ENCODE measurements around the gene GPSM1.
A peak's percentile ranks its signal among the peaks of the same experiment; 100 is the strongest.

GPSM1 gene, protein sequence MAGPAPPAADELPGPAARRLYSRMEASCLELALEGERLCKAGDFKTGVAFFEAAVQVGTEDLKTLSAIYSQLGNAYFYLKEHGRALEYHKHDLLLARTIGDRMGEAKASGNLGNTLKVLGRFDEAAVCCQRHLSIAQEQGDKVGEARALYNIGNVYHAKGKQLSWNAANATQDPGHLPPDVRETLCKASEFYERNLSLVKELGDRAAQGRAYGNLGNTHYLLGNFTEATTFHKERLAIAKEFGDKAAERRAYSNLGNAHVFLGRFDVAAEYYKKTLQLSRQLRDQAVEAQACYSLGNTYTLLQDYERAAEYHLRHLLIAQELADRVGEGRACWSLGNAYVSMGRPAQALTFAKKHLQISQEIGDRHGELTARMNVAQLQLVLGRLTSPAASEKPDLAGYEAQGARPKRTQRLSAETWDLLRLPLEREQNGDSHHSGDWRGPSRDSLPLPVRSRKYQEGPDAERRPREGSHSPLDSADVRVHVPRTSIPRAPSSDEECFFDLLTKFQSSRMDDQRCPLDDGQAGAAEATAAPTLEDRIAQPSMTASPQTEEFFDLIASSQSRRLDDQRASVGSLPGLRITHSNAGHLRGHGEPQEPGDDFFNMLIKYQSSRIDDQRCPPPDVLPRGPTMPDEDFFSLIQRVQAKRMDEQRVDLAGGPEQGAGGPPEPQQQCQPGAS

DNA sequence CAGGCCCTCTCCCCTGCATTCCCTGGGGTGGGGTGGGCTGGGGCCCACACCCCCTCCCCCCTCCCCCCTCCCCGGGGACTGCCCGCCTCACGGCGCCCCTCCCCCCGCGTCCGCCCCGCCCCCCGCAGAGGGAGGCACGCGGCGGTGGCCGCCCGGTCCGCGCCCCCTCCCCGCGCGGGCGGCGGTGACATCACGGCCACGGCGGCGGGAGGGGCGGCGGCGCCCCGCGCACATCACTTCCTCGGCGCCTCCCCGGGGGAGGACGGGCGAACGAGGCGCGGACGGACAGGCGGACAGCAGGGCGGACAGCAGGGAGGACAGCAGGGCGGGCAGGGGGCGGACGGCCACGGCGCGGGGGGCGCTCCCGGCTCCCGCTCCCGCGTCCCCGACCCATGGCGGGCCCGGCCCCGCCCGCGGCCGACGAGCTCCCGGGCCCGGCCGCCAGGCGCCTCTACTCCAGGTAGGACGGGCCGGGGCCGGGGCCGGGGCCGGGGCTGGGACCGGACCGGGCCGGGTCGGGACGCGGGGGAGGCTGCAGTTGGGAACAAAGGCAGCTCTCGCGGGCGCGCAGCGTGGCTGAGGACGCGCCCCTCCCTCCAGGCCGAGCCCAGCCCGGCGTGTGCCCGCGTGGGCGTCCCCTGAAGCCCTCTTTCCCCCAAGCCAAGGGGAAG is at the start of gene GPSM1:
Gene GPSM1 (plus strand): TSS at position 236 of the 671 bp plus-strand sequence. CDS start 157 bp downstream, at position 393.
- DNase-seq (ENCODE audit: extremely low read depth in 1 of 2, low read depth in 1 of 2) = no peak

DNA sequence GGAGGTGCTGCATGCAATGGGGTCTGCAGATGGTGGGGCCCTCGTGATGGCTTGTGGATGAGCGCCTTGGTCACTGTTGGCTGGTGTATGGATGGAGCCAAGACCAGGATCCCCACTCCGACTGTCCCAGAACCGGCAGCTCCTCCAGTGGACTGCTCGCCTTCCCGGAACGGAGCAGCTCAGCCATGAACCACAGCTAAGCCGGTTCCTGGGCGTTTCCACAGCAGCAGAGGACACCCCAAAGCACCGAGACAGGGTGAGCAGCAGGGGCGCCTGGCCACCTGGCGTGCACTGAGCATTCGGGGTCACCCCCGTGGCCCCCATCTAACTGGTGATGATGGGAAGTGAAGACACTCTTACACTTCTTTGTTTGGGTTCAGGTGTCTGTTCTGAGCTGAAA is 49.6 kb upstream of the GPSM1 start:
- no peak for DNase-seq (ENCODE audit: extremely low read depth in 1 of 2, low read depth in 1 of 2)

DNA sequence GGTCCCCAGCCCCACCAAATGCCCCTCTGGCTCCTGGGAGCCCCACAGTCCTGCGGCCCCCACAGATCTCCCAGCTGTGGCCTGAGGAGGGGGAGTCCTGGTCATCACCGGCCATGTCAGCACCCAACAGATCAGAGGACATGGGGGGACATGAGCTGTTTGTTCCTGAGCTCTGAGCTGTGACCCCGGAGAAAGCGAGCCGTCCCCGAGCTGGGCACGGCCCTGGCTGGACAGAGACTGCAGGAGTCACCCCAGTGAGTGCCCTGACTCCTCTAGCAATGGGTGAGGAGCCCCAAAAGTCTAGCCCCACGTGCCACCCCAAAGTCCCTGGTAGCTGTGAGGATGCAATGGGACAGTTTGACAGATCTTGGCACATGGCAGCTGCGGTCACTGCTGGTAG is 49.1 kb upstream of the GPSM1 start:
- DNase-seq (ENCODE audit: extremely low read depth in 1 of 2, low read depth in 1 of 2) = no peak

DNA sequence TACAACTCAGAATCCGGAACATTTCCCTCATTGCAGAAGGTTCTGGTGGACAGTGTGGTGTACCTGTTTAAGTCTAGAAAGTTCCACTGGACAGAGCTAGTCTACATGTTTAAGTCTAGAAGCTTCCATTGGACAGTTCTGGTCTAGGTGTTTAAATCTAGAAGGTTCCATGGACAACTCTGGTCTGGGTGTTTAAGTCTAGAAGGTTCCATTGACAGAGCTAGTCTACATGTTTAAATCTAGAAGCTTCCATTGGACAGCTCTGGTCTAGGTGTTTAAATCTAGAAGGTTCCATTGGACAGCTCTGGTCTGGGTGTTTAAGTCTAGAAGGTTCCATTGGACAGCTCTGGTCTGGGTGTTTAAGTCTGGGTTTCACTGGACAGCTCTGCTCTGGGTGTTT is 48.4 kb upstream of the GPSM1 start:
- no peak for DNase-seq (ENCODE audit: extremely low read depth in 1 of 2, low read depth in 1 of 2)

DNA sequence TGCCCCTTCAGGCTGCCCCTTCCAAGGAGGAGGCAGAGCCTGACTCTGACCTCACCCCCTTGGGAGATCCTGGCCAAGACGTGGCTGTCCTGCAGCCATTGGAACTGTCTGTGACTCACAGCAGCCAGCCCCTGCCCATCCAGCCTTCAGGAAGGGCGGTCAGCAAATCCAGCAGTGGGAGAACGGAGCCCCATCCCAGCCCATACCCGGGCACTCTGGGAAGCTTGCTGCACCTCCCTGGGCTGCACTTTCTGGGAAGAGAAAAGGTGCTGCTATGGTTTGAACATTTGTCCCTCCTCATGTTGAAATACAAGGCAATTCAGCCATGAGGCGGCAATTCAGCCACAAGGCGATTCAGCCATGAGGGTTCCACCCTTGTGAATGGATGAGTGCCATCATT is 47.9 kb upstream of the GPSM1 start:
- no peak for DNase-seq (ENCODE audit: extremely low read depth in 1 of 2, low read depth in 1 of 2)

DNA sequence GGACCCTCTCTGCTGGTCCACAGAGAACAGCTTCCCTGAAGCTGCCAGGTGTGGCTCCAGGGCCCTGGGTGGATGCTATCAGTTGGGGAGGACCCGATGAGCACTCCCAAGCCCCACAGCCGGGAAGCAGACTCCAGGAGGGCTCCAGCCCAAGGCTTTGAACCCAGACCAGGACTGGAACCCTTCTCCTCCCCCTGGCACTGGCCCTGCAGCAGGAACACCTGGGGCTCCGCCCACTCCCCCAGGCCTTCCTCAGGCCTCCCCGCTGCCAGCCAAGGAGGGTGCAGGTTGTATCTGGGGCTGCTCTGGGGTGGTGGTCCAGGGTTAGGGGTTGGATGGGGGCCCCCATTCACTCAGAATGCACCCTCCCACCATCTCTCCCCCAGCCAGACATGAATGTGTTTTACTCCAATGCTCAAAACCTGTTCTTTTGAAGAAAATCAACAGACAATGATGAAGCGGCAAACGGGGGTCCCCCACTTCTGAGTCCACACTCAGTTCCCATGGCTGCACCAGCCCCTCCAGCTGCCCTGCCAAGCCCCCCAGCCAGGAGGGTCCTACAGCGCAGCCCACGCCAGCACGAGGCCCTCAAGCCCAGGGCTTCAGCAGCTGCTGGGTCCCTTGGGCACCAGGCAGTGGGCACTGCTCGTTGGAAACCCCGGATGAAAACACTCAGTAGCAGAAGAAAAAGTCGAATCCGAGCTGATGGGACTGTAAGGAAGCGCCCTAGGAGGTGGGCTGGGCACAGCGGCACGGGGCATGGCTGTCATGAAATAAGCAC is 46.6 kb upstream of the GPSM1 start:
- no peak for DNase-seq (ENCODE audit: extremely low read depth in 1 of 2, low read depth in 1 of 2)

DNA sequence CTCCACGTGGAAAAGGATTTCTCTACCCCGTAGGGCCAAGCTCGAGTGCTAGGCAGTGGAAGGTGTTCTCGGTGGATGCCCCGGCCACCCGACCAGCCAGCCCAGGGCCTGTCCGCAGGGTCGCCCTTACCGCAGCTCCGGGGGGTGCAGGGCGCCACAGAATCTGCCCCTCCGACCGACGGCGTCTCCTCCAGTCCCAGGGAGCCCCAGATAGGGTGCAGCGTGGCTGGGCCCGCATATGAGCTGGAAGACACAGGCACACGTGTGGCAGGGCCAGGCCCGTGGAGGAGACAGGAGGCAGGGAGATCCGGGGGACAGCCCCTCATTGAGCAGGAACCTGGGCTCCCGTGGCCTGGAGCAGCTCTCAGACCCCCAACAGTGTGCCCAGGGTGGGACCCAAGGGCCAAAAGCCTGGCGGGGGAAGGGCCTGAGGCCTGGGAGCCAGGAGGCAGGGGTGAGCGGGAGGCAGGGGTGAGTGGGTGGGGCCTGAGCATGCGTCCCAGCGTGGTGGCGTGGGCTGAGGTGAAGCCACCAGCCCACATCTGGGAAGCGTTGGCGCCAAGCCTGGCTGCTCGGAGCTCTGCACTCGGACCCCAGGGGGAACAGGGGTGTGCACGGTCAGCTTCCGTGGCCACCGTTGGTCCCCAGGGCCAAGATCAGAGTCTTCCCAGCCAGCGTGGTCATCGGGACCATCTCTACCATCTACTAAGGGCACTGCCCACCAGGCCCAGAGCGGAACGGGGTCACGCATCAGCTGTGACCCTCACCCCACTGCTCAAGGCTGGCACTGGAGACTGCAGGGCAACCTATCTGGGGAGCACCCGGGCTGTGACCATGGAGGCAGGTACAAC is 45.7 kb upstream of the GPSM1 start:
- no peak for DNase-seq (ENCODE audit: extremely low read depth in 1 of 2, low read depth in 1 of 2)

DNA sequence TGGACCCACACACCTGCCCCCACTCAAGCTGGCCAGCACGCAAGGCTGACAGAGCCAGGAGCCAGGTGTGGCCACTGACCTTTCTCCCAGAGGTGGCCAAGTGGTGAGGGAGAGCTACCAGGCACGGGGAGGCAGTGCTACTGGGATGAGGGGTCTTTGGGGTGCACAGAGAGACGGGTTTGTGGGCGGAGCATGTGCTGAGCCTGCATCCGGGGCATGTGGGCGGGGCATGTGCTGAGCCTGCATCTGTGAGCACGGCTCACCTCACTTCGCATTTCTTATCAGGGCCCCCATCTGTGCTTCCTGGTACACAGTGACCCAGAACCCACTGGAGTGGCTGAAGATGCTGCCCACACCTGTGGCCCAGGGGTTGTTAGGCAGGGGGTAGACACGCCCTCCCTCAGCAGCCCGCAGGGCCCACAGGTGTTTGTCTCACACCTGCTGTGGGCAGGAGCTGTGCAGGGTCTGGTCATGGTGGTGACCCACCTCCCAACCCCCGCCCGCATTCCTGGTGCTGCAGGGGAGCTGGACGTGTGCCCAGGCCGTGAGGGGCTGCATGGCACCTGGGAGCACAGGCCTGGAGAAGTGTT is 45.0 kb upstream of the GPSM1 start:
- DNase-seq (ENCODE audit: extremely low read depth in 1 of 2, low read depth in 1 of 2) = no peak

- DNase-seq (ENCODE audit: extremely low read depth in 1 of 2, low read depth in 1 of 2) = peak; percentile 41 to 50
Observed at GRCh38 chr9:136283291-136284235, 43.8 kb upstream of the GPSM1 start.

DNA sequence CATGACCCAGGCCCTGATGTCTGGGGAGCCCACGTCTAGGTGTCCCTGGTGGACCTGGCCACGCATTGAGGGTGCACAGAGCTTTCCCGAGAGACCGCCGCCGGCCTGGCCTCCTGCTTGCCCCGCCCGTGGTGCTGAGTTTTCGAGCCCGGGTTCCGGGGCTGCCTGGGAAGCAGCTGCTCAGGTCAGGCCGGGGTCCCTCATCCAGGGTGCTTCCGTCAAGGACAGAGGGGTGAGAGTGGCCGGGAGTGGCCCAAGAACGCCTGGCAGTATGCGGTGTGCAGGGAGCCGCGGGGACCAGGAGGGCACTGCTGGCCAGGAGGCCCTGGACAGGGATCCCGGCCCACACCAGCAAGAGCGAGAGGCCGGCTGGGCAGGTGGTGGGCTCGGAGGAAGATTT is 43.0 kb upstream of the GPSM1 start:
- no peak for DNase-seq (ENCODE audit: extremely low read depth in 1 of 2, low read depth in 1 of 2)

GRCh38 chr9:136284951-136285350 is 42.4 kb upstream of the GPSM1 start:
- DNase-seq (ENCODE audit: extremely low read depth in 1 of 2, low read depth in 1 of 2) = no peak

DNA sequence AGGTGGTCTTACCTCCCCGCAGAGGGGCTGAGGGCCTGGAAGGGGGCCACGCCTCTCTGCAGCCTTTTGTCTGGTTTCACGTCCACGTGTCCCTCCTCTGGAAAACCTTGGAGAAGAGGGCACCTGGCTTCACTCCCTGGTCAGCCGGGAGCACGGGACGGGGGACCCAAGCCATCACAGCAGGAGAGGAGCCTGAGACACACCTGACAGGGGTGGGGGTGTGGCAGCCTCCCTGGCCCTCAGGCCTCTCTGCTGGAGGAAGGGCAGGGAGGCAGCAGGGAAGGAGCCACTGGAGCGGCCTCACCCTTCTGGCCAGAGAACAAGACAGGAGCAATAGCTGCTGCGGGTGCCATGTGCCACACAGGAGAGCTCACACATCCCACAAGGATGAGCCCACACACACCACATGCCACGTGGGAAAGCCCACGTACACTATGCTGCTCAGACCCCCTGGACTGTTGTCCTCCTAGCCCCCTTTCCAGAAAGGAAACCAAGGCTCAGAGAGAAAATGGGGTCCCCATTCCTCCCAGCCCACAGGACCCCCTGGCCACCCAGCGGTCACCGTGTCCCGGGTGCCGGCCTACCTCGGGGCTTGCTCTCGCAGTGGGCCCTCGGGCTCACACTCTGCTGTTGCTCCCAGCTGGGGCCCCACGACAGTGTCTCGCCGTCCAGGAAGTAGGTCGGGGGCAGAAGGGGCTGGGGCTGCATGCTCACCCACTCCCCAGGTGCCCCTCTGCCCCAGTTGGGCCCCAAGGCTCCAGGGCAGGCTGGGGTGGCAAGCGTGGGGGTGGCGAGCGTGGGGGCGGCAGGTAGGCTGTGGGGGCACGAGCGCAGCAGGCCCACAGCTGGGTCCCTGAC is 41.6 kb upstream of the GPSM1 start:
- DNase-seq (ENCODE audit: extremely low read depth in 1 of 2, low read depth in 1 of 2) = no peak

GRCh38 chr9:136286359-136286986 is 40.9 kb upstream of the GPSM1 start:
- DNase-seq (ENCODE audit: extremely low read depth in 1 of 2, low read depth in 1 of 2) = no peak

DNA sequence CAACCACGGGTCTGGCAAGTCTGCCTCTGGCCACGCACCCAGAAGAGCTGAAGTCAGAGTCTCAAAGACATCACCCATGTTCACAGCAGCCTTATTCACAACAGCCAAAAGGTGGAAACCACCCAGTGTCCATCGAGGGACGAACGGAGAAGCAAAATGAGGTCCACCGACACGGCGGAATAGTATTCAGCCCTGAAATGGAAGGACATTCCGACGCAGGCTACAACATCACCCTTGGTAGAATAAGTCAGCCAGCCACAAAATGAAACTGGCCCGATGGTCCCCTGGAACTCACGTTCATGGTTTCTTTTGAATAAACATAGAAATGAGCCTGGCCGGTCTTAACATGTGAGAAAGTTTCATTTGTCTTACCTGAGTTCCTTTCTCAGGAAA is 40.4 kb upstream of the GPSM1 start:
- DNase-seq (ENCODE audit: extremely low read depth in 1 of 2, low read depth in 1 of 2) = no peak

GRCh38 chr9:136287960-136288753 is 39.2 kb upstream of the GPSM1 start:
- no peak for DNase-seq (ENCODE audit: extremely low read depth in 1 of 2, low read depth in 1 of 2)

GRCh38 chr9:136289651-136290507 is 37.5 kb upstream of the GPSM1 start:
- DNase-seq (ENCODE audit: extremely low read depth in 1 of 2, low read depth in 1 of 2) = no peak

All from stimulated activated CD8-positive, alpha-beta memory T cell treated with anti-CD3 and anti-CD28 coated beads, Interleukin-7, amount 100 ng/mL, for 48 hours (primary cell).